PC-3 (cell line): ENCODE results near the gene TRRAP. TPM values are rescaled to one million over a fixed set of nuclear protein-coding genes. Genes with fewer than 3 reads are reported as not detected.
A peak's percentile ranks its signal among the peaks of the same experiment; 100 is the strongest.

Source experiments
- ATAC-seq: fragments of 200-7000 bp; cut with Tn5 transposase; 2 replicates; pipeline ENCODE4 v1.9.1; 2020; ENCODE audit warnings: mild to moderate bottlenecking, moderate library complexity
- Bru-seq: library from RNA; stranded (reverse); fragments of 400-500 nt; gene quantifications from one replicate; lab custom pipeline; 2021; lab: Mats Ljungman, UMichigan
- BruChase-seq, 2 experiments: library from RNA; stranded (reverse); fragments of 400-500 nt; gene quantifications; one replicate each; lab custom pipeline; 2021; lab: Mats Ljungman, UMichigan
- BruUV-seq: library from RNA; stranded (reverse); fragments of 400-500 nt; replicated peaks from 2 replicates; lab custom pipeline; 2021; lab: Mats Ljungman, UMichigan
- CTCF ChIA-PET: fragments of 300-600 bp; sonication (Branson Sonifier 250); formaldehyde crosslinking; loops from one replicate; lab custom pipeline; 2022; ENCODE audit warnings: antibody characterized with exemption; lab: Charles Lee
- POLR2A ChIA-PET: fragments of 300-600 bp; sonication (Branson Sonifier 250); formaldehyde crosslinking; loops from one replicate; lab custom pipeline; 2022; ENCODE audit warnings: antibody characterized with exemption; ENCODE audit not compliant: unreplicated experiment; lab: Charles Lee
- DNase-seq: peaks from one replicate; pipeline ENCODE4 v3.0.0-alpha.2; 2015
- H2AFZ ChIP-seq: fragments of 300-600 bp; sonication (generic); 2 replicates; pipeline ENCODE4 v1.6.0; 2016; ENCODE audit warnings: antibody characterized with exemption, low read length
- H3F3A ChIP-seq: fragments of 300-600 bp; sonication (generic); one replicate; pipeline ENCODE4 v1.6.0; 2017; ENCODE audit warnings: antibody characterized with exemption, low read length, control low read depth, mild to moderate bottlenecking; ENCODE audit not compliant: unreplicated experiment
- H3K27ac ChIP-seq: fragments of 300-600 bp; sonication (generic); 2 replicates; pipeline ENCODE4 v1.5.1; 2016; ENCODE audit warnings: mild to moderate bottlenecking, low read length
- H3K27me3 ChIP-seq: fragments of 300-600 bp; sonication (generic); 2 replicates; pipeline ENCODE4 v1.6.1; 2016; ENCODE audit warnings: low read length, mixed read lengths
- H3K36me3 ChIP-seq: fragments of 300-600 bp; sonication (generic); 2 replicates; pipeline ENCODE4 v1.6.1; 2016; ENCODE audit warnings: low read depth, mixed run types, low read length, mixed read lengths
- H3K4me1 ChIP-seq: fragments of 300-600 bp; sonication (generic); 2 replicates; pipeline ENCODE4 v1.5.1; 2016; ENCODE audit warnings: low read length; ENCODE audit not compliant: insufficient read depth
- H3K4me2 ChIP-seq: fragments of 300-600 bp; sonication (generic); 2 replicates; pipeline ENCODE4 v1.6.0; 2016; ENCODE audit warnings: low read length
- H3K4me3 ChIP-seq: fragments of 300-600 bp; sonication (generic); 2 replicates; pipeline ENCODE4 v1.5.1; 2016; ENCODE audit warnings: mild to moderate bottlenecking, low read length, mixed read lengths
- H3K79me2 ChIP-seq: fragments of 300-600 bp; sonication (generic); 2 replicates; pipeline ENCODE4 v1.6.1; 2017; ENCODE audit warnings: low read length, mixed read lengths
- H3K9ac ChIP-seq: fragments of 300-600 bp; sonication (generic); 2 replicates; pipeline ENCODE4 v1.6.0; 2016; ENCODE audit warnings: mild to moderate bottlenecking, low read length
- H3K9me2 ChIP-seq: fragments of 300-600 bp; sonication (generic); replicated peaks from 2 replicates; pipeline ENCODE4 v1.6.1; 2016; ENCODE audit warnings: mixed run types, low read length, mixed read lengths
- H3K9me3 ChIP-seq: fragments of 300-600 bp; sonication (generic); 2 replicates; pipeline ENCODE4 v1.6.1; 2016; ENCODE audit warnings: low read length, mixed read lengths
- H4K20me1 ChIP-seq: fragments of 300-600 bp; sonication (generic); 2 replicates; pipeline ENCODE4 v1.6.1; 2016; ENCODE audit warnings: low read length, mixed read lengths
- CTCF ChIP-seq: fragments of 300-600 bp; sonication (generic); conservative IDR thresholded peaks from 2 replicates; pipeline ENCODE4 v1.5.1; 2017; ENCODE audit warnings: antibody characterized with exemption, low read depth, mild to moderate bottlenecking, low read length
- EZH2 ChIP-seq: fragments of 300-600 bp; sonication (generic); IDR thresholded peaks from one replicate; pipeline ENCODE4 v1.6.1; 2017; ENCODE audit warnings: antibody characterized with exemption, mild to moderate bottlenecking, low read length; ENCODE audit not compliant: unreplicated experiment
- EZH2phosphoT487 ChIP-seq: fragments of 300-600 bp; sonication (generic); IDR thresholded peaks from 2 replicates; pipeline ENCODE4 v1.6.1; 2018; ENCODE audit warnings: mild to moderate bottlenecking, antibody characterized with exemption, low read length, borderline replicate concordance
- intact Hi-C: fragments of 100-400 bp; cut with micrococcal nuclease; formaldehyde crosslinking; loops from 2 replicates; pipeline ENCODE4 v1.9.0; 2023
- long read RNA-seq: library from polyadenylated mRNA; unstranded; transcript quantifications from one replicate; pipeline ENCODE4 v2.0.0, GENCODE V29; 2021; ENCODE audit not compliant: unreplicated experiment
- total RNA-seq: library from RNA; depleted of rRNA; stranded (reverse); fragments of >200 nt; gene quantifications from 2 replicates; pipeline ENCODE4 v1.2.3, GENCODE V29; 2014; rRNA removed

The TRRAP gene
- total RNA-seq = 17.7 and 27.1 TPM in 2 replicates
- Bru-seq, nascent RNA = percentile 82 among the genes with signal in this experiment
- BruChase-seq, experiment 1, labeled RNA remaining after a 6-hour chase = percentile 88 among the genes with signal in this experiment
- BruChase-seq, experiment 2, labeled RNA remaining after a 2-hour chase = percentile 85 among the genes with signal in this experiment
- long read RNA-seq, partial matches to known transcripts = 16 of 51 reads
- long read RNA-seq, other reads (novel, unspliced or antisense) = 35 of 51 reads

GRCh38 chr7:98878365-98879197, at the start of gene TRRAP:
TSS of gene TRRAP (plus strand) at chr7:98878532. CDS start at chr7:98881151, 2,619 bp downstream.
- peak; percentile 87 for ATAC-seq
- H3K79me2 ChIP-seq = peaks cover 25% of the 10 kb centered on the region

GRCh38 chr7:98830972-98831548, 47.3 kb upstream of the TRRAP start:
- Histone ChIP-seq H4K20me1 (no peaks in the 10 kb centered on the region), H3K27ac (no peak overlapping the region), H3K4me2 (no peak overlapping the region), H3K4me1 (no peaks in the 10 kb centered on the region), H3K9ac (no peak overlapping the region), H3K36me3 (no peaks in the 10 kb centered on the region; the same call in 1 of the 2 replicates), H3K27me3 (no peaks in the 10 kb centered on the region), H2AFZ (no peak overlapping the region), H3K9me2 (no peaks in the 10 kb centered on the region), H3K4me3 (no peak overlapping the region), H3F3A (no peaks in the 10 kb centered on the region), H3K79me2 (no peaks in the 10 kb centered on the region), H3K9me3 (no peaks in the 10 kb centered on the region)
- TF ChIP-seq CTCF (no peak), EZH2phosphoT487 (no peak), EZH2 (no peak)
- no peak for ATAC-seq
- no TSS peak for BruUV-seq
- CTCF ChIA-PET = no interaction called here
- DNase-seq = no peak
- intact Hi-C loops = loop anchor here (10.0 kb wide), 1 partner anchor 536 kb away; no protein-coding TSS in a partner anchor
- POLR2A ChIA-PET = no interaction called here

More at GRCh38 chr7:98878365-98879197, at the start of gene TRRAP:
- Histone ChIP-seq H3K4me3 (peak within 1 kb of the TSS; percentile 99), H2AFZ (peak within 1 kb of the TSS; percentile 86), H4K20me1 (peaks cover 6% of the 10 kb centered on the region; the same call in 1 of the 2 replicates), H3K4me1 (peaks cover 7% of the 10 kb centered on the region), H3K9me2 (no peaks in the 10 kb centered on the region), H3K27ac (0 out of 2 replicates have a peak within 1 kb of the TSS, but pooled peaks have one; percentile 18), H3K4me2 (peak within 1 kb of the TSS; percentile 95), H3K9ac (peak within 1 kb of the TSS; percentile 96), H3K36me3 (peaks cover 17% of the 10 kb centered on the region), H3K9me3 (no peaks in the 10 kb centered on the region), H3F3A (no peaks in the 10 kb centered on the region), H3K27me3 (no peaks in the 10 kb centered on the region)
- ChIA-PET POLR2A (interaction anchor here (0.6 kb wide), 2 partner anchors 17 to 90 kb away, joined by 3 to 5 read pairs; no protein-coding TSS in a partner anchor), CTCF (no interaction called here)
- intact Hi-C loops = loop anchor here (1.0 kb wide), 1 partner anchor 35 kb away; no protein-coding TSS in a partner anchor
- peak; percentile 63 for DNase-seq
- BruUV-seq = no TSS peak
- TF ChIP-seq CTCF = peak; percentile 76
- no peak for TF ChIP-seq EZH2phosphoT487
